GM18499 (cell line): Measurements from ENCODE around the gene REPS2.

Source experiments
- ATAC-seq: cut with Tn5 transposase; IDR thresholded peaks from one replicate; pipeline ENCODE4 v1.9.1; 2021; ENCODE audit warnings: moderate number of reproducible peaks; ENCODE audit not compliant: insufficient read depth, unreplicated experiment

The REPS2 gene

DNA sequence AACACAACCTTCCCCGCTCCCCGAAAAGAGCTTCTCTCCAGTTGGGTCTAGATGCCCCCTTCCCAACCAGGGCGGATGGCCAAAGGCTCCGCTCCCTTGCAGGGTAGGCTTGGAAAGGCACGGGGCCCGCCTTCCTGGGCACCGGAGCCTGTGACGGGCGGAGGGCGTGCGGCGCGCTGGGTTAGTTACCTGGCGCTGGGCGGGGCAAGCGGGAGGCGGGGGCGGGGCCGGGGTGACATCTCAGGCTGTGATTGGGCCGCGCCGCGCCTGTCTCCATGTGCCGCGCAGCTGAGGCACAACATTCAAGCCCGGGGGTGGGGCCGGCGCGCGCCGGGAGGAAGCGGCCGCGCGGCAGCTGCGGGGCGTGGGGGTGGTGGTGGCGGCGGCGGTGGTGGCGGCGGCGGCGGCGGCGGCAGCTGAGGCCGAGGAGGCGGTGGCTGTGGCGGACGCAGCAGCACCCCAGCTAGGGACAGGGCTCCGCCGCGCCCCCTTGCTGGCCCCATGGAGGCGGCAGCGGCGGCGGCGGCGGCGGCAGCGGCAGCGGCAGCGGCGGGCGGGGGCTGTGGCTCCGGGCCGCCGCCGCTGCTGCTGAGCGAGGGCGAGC is at the start of gene REPS2:
Gene REPS2 (plus strand): TSS at position 298 of the 604 bp plus-strand sequence. CDS start 204 bp downstream, at position 502.
- ATAC-seq = peak; percentile 70

- ATAC-seq = no peak
Measured at GRCh38 chrX:16897445-16897844, 49.0 kb upstream of the REPS2 start.

DNA sequence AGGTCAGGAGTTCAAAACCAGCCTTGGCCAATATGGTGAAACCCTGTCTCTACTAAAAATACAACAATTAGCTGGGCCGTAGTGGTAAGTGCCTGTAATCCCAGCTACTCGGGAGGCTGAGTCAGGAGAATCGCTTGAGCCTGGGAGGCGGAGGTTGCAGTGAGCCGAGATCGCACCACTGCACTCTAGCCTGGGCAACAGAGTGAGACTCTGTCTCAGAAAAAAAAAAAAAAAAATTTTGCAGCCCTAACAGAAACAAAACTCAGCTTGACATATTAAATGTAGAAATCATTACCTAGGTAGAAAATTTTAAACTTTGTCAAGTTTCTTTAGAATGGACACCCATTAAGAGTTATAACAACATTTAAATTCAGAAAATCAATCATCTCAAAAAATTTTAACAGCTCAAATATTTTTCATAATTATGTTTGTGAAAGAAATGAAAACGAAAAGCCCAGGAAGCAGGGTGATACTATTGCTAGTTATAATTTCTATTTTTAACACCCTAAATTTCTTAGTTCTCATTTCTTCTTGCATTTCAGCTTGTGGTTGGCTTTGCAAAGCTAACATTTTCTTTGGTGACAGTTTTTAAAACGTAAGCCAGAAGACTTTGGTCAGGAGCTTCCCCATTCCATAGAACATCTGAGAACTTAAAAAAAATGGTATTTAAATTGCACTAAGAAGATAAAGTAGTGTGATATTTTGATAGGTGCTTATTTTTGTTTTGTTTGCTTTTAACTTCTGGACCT is 43.0 kb upstream of the REPS2 start:
- ATAC-seq = no peak

DNA sequence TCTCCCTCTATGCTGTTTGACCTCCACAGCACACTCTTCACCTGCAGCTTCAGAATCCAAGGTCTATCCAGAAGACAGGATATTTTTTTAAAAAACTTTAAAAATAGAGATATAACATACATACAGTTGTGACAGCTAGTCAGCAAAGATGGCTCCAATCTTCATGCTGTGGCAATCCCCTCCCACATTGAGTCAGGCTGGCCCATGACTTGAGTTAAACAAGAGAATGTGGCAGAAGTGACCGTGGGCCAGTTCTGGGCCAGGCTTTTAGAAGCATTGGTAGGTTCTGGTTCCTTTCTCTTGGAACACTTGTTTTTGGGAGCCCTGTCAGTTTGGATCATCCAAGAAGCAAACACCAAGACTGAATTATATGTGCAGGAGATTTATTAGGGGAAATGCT is 36.1 kb upstream of the REPS2 start:
- no peak for ATAC-seq

GRCh38 chrX:16914058-16914457 is 32.4 kb upstream of the REPS2 start:
- ATAC-seq = no peak

- no peak for ATAC-seq
Measured at GRCh38 chrX:16916561-16916960, 29.9 kb upstream of the REPS2 start.

DNA sequence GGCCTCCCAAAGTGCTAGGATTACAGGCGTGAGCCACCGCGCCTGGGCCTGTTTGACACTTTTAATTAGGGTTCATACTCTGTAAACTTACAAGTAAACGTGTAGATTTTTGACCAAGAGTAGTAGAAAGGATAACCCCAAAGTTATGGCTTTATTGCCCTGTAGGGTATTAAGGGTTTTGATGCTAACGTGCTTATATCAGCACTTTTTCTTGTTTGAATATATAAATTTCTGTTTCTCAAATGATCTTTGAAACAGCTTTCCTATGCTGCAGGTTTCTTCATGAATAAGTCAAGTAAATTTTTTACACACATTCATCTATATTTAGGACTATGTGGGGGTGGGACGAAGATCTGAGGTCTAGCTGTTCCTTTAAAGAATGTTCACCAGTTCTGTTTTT is 29.3 kb upstream of the REPS2 start:
- ATAC-seq = no peak

DNA sequence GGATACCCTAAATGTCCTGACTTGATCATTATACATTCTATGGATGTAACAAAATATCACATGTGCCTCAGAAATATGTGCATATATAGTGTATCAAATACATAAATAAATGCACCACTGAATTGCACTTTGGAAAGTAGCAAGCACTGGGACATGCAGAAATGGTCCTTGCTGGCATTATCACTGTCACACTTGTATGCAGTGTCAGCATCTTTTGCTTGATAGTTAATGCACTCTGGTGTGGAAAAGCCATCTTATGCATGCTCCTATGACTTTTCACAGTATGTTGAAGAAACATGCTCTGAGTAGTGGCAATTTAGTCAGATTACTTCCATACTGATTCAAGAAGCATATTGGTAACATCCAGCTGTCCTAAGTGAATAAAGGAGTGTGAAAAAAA is 27.5 kb upstream of the REPS2 start:
- ATAC-seq = no peak

DNA sequence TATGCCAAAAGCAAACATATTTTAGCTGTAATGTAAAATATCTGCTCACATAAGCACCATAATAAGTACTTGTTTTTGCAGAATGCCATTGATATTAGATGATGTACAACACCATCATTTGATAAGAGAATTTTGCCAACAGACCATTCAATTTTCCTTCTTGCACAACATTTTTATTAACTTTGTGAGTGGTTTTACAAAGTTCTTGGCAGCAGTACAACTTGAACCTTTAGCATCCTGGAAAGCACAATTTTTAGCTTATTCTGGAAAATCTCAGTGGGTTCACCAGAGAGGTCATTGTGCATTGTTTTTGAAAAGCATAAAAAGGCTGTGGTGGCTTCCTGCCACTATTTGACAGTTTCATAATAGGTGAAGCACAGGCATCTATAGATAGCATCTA is 26.4 kb upstream of the REPS2 start:
- ATAC-seq = no peak

GRCh38 chrX:16923157-16923556 is 23.3 kb upstream of the REPS2 start:
- ATAC-seq = no peak

DNA sequence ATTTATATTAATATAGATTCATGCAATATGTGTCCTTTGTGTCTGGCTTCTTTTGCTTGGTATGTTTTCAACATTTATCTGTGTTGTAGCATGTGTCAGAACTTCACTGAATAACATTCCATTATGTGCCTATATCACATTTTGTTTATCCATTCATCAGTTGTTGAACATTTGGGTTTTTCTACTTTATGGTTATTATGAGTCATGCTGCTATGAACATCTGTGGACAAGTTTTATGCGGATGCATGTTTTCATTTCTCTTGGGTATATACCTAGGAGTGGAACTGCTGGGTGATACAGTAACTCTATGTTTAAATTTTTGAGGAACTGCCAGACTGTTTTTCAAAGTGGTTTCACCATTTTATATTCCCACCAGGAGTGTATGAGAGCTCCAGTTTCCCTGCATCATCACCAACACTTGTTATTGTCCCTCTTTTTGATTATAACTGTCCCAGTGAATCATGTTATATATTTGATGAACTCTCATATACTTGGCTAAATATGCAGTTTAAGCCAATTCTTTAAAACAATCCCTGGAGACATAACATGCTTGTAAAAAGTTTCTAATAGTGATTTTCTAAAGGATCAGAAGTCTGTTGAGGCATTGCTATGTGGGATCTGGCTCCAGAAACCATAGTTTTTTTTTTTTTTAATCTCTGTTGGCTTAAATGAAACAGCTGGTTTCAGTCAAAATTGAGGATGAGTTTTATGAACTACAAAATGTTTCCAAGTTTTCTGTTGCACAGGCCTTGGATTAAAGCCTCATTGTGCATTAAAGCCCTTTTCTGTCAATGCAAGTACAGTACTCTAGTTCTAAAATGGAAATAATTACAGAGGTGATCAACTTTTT is 21.6 kb upstream of the REPS2 start:
- no peak for ATAC-seq

DNA sequence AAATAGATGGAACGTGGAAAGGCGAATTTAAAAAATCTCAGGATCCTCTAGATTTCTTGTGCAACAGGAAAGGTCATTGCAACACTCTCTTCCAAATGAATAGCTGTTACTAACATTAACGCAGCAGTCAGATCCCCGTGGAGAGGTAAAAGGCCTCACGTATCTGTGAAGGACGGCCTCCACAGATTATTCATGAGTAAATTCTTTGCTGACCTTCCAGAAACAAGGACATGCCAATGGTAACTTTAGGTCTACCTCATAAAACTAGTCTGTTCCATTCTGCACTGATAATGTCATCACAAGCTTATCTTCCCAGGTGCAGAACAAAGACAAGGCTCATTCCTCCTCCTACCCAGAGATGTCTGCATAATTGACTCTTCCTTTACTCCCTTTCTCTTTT is 16.1 kb upstream of the REPS2 start:
- no peak for ATAC-seq

GRCh38 chrX:16931371-16931770 is 15.1 kb upstream of the REPS2 start:
- no peak for ATAC-seq

- no peak for ATAC-seq
Measured at GRCh38 chrX:16931855-16932575, 14.4 kb upstream of the REPS2 start.

DNA sequence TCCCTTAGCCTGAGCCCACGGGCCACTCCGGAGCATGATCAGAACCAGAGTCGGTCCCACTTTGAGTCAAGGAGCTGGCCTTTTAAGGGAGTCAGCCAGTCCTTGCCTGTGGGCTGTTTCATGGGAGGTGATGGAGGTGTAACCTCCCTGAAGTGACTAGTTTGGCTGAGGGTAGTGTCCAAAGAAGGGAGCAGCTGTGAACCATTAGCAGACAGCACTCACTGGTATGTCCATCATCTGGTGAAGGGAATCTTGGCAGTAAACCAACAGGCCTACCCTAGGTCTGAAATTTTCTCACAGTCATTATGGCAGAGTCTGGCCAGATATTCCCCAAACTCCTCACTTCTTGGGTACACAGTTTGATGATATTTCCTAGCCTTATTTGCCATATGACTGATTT is 12.3 kb upstream of the REPS2 start:
- no peak for ATAC-seq

- ATAC-seq = no peak
Measured at GRCh38 chrX:16946971-16947562, 609 bp downstream of the REPS2 start.

DNA sequence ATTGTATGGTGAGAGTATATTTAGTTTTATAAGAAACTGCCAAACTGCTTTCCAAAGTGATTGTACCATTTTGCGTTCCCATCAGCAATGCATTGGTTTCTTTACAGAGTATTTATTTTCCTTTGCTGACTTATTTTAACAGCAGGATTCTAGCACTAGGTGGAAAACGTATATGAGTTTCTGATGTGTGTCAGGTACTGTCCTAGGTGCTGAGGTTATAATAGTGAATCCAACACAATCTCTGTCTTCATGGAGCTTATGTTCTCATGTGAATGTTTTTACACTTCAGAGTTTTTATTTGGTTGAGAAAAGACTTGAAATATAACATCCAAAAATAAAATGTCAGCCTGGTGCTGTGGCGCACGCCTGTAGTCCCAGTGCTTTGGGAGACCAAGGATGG is 4.0 kb downstream of the REPS2 start:
- ATAC-seq = no peak

GRCh38 chrX:16953606-16954211 is 7.3 kb downstream of the REPS2 start:
- no peak for ATAC-seq

GRCh38 chrX:16957751-16958150 is 11.3 kb downstream of the REPS2 start:
- ATAC-seq = no peak

DNA sequence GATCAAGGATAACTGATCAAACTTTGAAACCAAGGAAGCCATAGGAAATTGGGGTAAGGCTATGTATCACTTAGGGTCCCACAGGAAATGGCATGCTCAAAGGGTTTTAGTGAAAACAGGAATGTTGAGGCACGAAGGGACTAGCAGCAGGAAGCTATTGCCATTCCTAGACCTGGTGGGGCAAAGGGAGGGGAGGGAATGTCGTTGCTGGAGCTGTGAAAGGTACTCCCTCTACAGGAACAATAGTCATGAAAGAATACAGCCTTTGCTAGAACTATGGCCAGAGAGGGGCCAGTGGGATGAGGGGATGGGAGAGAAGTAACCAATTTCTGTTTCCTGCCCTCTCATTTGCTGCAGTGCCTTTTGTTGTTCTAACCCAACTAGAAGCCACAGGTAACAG is 11.9 kb downstream of the REPS2 start:
- ATAC-seq = no peak
